AG04450 (cell line): ENCODE measurements around the gene RNF212. TPM values are rescaled to one million over a fixed set of nuclear protein-coding genes. Genes with fewer than 3 reads are reported as not detected.

Experiments used
- CTCF ChIA-PET: fragments of 300-600, 350-600 bp; formaldehyde crosslinking; extraction: SDS; loops from one replicate; lab custom pipeline; 2022; ENCODE audit warnings: antibody characterized with exemption, inconsistent platforms; lab: Charles Lee
- POLR2A ChIA-PET: fragments of 350-600 bp; formaldehyde crosslinking; extraction: SDS; loops from one replicate; lab custom pipeline; 2021; ENCODE audit warnings: antibody characterized with exemption, inconsistent platforms; lab: Yijun Ruan, JAX
- DNase-seq: peaks from one replicate; pipeline ENCODE4 v3.0.0-alpha.2; 2011; ENCODE audit warnings: low read depth, low spot score
- H3K27ac ChIP-seq: one replicate; pipeline ENCODE4 v1.5.1; 2012; ENCODE audit warnings: low read depth, low read length, control low read depth
- H3K27me3 ChIP-seq: one replicate; pipeline ENCODE4 v1.6.0; 2012; ENCODE audit warnings: low read length; ENCODE audit not compliant: control insufficient read depth, insufficient read depth
- H3K4me3 ChIP-seq: 2 replicates; pipeline ENCODE4 v1.5.1; 2011; ENCODE audit warnings: mild to moderate bottlenecking, low read depth, low read length, control low read depth
- H3K9me3 ChIP-seq: 2 replicates; pipeline ENCODE4 v1.5.1; 2012; ENCODE audit warnings: low read length; ENCODE audit not compliant: control insufficient read depth, insufficient read depth
- CTCF ChIP-seq: IDR thresholded peaks from 2 replicates; pipeline ENCODE4 v1.5.1; 2011; ENCODE audit warnings: low read depth, low read length, control low read depth, inconsistent platforms
- polyA plus RNA-seq: library from polyadenylated mRNA; depleted of rRNA; stranded (reverse); fragments of >200 nt; gene quantifications from 2 replicates; pipeline ENCODE4 v1.2.3, GENCODE V29; 2011

RNF212 gene
- polyA plus RNA-seq, 1 experiment = 0.88 TPM

- CTCF ChIA-PET = no interaction called here
- POLR2A ChIA-PET = no interaction called here
- Histone ChIP-seq H3K9me3 (peaks cover 14% of the 10 kb centered on the region), H3K27me3 (peaks cover 31% of the 10 kb centered on the region), H3K4me3 (no peak overlapping the region), H3K27ac (no peak overlapping the region)
- DNase-seq = no peak
- no peak for TF ChIP-seq CTCF
These were observed 61.9 kb downstream of the RNF212 start for GRCh38 chr4:1051472-1051871.

GRCh38 chr4:1050486-1051213 is 62.7 kb downstream of the RNF212 start:
- no peak overlapping the region for H3K4me3 ChIP-seq
- TF ChIP-seq CTCF = no peak
- H3K9me3 ChIP-seq = peaks cover 14% of the 10 kb centered on the region
- no peak overlapping the region for H3K27ac ChIP-seq
- CTCF ChIA-PET = no interaction called here
- DNase-seq = no peak
- H3K27me3 ChIP-seq = peaks cover 26% of the 10 kb centered on the region
- POLR2A ChIA-PET = no interaction called here

- ChIA-PET CTCF (no interaction called here), POLR2A (interaction anchor here (0.6 kb wide), 1 partner anchor 296 kb away, joined by 3 read pairs; no protein-coding TSS in a partner anchor)
- no peak for DNase-seq
- H3K27me3 ChIP-seq = peaks cover 22% of the 10 kb centered on the region
- no peak overlapping the region for H3K4me3 ChIP-seq
- no peak for TF ChIP-seq CTCF
- peaks cover 14% of the 10 kb centered on the region for H3K9me3 ChIP-seq
- no peak overlapping the region for H3K27ac ChIP-seq
These were observed 63.8 kb downstream of the RNF212 start for GRCh38 chr4:1049591-1049905.

GRCh38 chr4:1048773-1049590 is 64.4 kb downstream of the RNF212 start:
- TF ChIP-seq CTCF = no peak
- POLR2A ChIA-PET = interaction anchor here (0.6 kb wide), 1 partner anchor 296 kb away, joined by 3 read pairs; no protein-coding TSS in a partner anchor

More at GRCh38 chr4:1048773-1049590, 64.4 kb downstream of the RNF212 start:
- H3K4me3 ChIP-seq = no peak overlapping the region
- H3K27me3 ChIP-seq = peaks cover 22% of the 10 kb centered on the region
- peaks cover 14% of the 10 kb centered on the region for H3K9me3 ChIP-seq
- DNase-seq = no peak
- H3K27ac ChIP-seq = no peak overlapping the region
- CTCF ChIA-PET = no interaction called here
